Neural cell (in vitro differentiated cells): ENCODE results near the gene LRRC49. TPM values are rescaled to one million over a fixed set of nuclear protein-coding genes. Genes with fewer than 3 reads are reported as not detected.

ENCODE experiments used
- H2AFZ ChIP-seq: fragments of 200-600, 300-800 bp; sonication (generic), shearing (Covaris generic); 2 replicates; pipeline ENCODE4 v1.6.0; 2014; ENCODE audit warnings: low read depth, mild to moderate bottlenecking, antibody characterized with exemption, low read length, moderate library complexity
- H3F3A ChIP-seq: fragments of 200-600 bp; shearing (Covaris generic); 2 replicates; pipeline ENCODE4 v1.6.1; 2016; ENCODE audit warnings: mild to moderate bottlenecking, moderate library complexity, mixed read lengths, antibody characterized with exemption, low read length; ENCODE audit not compliant: insufficient read depth, poor library complexity, severe bottlenecking
- H3K27ac ChIP-seq: fragments of 200-600, 300-800 bp; sonication (generic), shearing (Covaris generic); 2 replicates; pipeline ENCODE4 v1.5.1; 2014; ENCODE audit warnings: mild to moderate bottlenecking, low read length, moderate library complexity
- H3K27me3 ChIP-seq: fragments of 300-800, 200-600 bp; sonication (generic), shearing (Covaris generic); 2 replicates; pipeline ENCODE4 v1.6.0; 2014; ENCODE audit warnings: mild to moderate bottlenecking, low read depth, low read length, moderate library complexity; ENCODE audit not compliant: insufficient read depth
- H3K36me3 ChIP-seq: fragments of 300-800, 200-600 bp; sonication (generic), shearing (Covaris generic); 2 replicates; pipeline ENCODE4 v1.5.1; 2014; ENCODE audit warnings: mild to moderate bottlenecking, antibody characterized with exemption, low read length, moderate library complexity; ENCODE audit not compliant: insufficient read depth
- H3K4me2 ChIP-seq: fragments of 300-800, 200-600 bp; sonication (generic), shearing (Covaris generic); 2 replicates; pipeline ENCODE4 v1.6.0; 2014; ENCODE audit warnings: mild to moderate bottlenecking, low read length
- H3K4me3 ChIP-seq: fragments of 300-800, 200-600 bp; sonication (generic), shearing (Covaris generic); 2 replicates; pipeline ENCODE4 v1.5.1; 2014; ENCODE audit warnings: mild to moderate bottlenecking, low read length, moderate library complexity
- H3K79me2 ChIP-seq: fragments of 200-600 bp; shearing (Covaris generic); replicated peaks from 2 replicates; pipeline ENCODE4 v1.6.0; 2014; ENCODE audit warnings: mild to moderate bottlenecking, low read length, moderate library complexity; ENCODE audit not compliant: insufficient read depth
- H3K9ac ChIP-seq: fragments of 300-800, 200-600 bp; sonication (generic), shearing (Covaris generic); 2 replicates; pipeline ENCODE4 v1.6.1; 2016; ENCODE audit warnings: mild to moderate bottlenecking, low read length, mixed read lengths
- H3K9me2 ChIP-seq: fragments of 200-600 bp; shearing (Covaris generic); 2 replicates; pipeline ENCODE4 v1.6.1; 2016; ENCODE audit warnings: mild to moderate bottlenecking, low read length, mixed read lengths; ENCODE audit not compliant: insufficient read depth
- H3K9me3 ChIP-seq: fragments of 200-600, 300-800 bp; sonication (generic), shearing (Covaris generic); 2 replicates; pipeline ENCODE4 v1.6.1; 2016; ENCODE audit warnings: mild to moderate bottlenecking, mixed run types, low read length, moderate library complexity, mixed read lengths
- H4K20me1 ChIP-seq: fragments of 200-600 bp; shearing (Covaris generic); 2 replicates; pipeline ENCODE4 v1.6.1; 2016; ENCODE audit warnings: mild to moderate bottlenecking, mixed run types; ENCODE audit not compliant: insufficient read depth
- CTCF ChIP-seq: fragments of 450-650 bp; IDR thresholded peaks from 2 replicates; pipeline ENCODE4 v1.5.1; 2014; ENCODE audit warnings: antibody characterized with exemption, mild to moderate bottlenecking, moderate library complexity; ENCODE audit not compliant: poor library complexity, severe bottlenecking
- EP300 ChIP-seq: fragments of 450-650 bp; conservative IDR thresholded peaks from 2 replicates; pipeline ENCODE4 v1.6.1; 2014; ENCODE audit warnings: antibody characterized with exemption, mild to moderate bottlenecking, moderate library complexity; ENCODE audit not compliant: poor library complexity, severe bottlenecking
- EZH2 ChIP-seq: fragments of 200-600, 300-800 bp; shearing (Covaris generic), sonication (generic); IDR thresholded peaks from 2 replicates; pipeline ENCODE4 v1.6.1; 2014; ENCODE audit warnings: antibody characterized with exemption, low read length, borderline replicate concordance, mild to moderate bottlenecking; ENCODE audit not compliant: insufficient read depth, poor library complexity, severe bottlenecking
- MXI1 ChIP-seq: fragments of 450-650 bp; conservative IDR thresholded peaks from 2 replicates; pipeline ENCODE4 v1.6.1; 2014; ENCODE audit warnings: antibody characterized with exemption, mild to moderate bottlenecking; ENCODE audit not compliant: poor library complexity, severe bottlenecking
- POLR2AphosphoS5 ChIP-seq: IDR thresholded peaks from 2 replicates; pipeline ENCODE4 v1.6.1; 2012
- REST ChIP-seq: IDR thresholded peaks from 2 replicates; pipeline ENCODE4 v1.6.1; 2012; ENCODE audit warnings: borderline replicate concordance
- SMC3 ChIP-seq: fragments of 450-650 bp; conservative IDR thresholded peaks from 2 replicates; pipeline ENCODE4 v1.6.1; 2014; ENCODE audit warnings: antibody characterized with exemption, mild to moderate bottlenecking, moderate library complexity; ENCODE audit not compliant: poor library complexity
- TAF1 ChIP-seq: IDR thresholded peaks from 2 replicates; pipeline ENCODE4 v1.6.1; 2012; ENCODE audit warnings: low read depth
- polyA plus RNA-seq: library from polyadenylated mRNA; depleted of rRNA; stranded (reverse); fragments of >200 nt; gene quantifications from 2 replicates; pipeline ENCODE4 v1.2.3, GENCODE V29; 2014

Gene LRRC49
- polyA plus RNA-seq, 1 donor from 2014 or later, result 141 TPM

- no peak overlapping the region for H3K27ac ChIP-seq
- H3K4me3 ChIP-seq, result no peak overlapping the region
- no peak for TF ChIP-seq TAF1
- H3K9me3 ChIP-seq, result no peaks in the 10 kb centered on the region
- no peak overlapping the region for H2AFZ ChIP-seq
- no peaks in the 10 kb centered on the region for H3K79me2 ChIP-seq
- H3F3A ChIP-seq, result no peaks in the 10 kb centered on the region
- H3K36me3 ChIP-seq, result peaks cover 7% of the 10 kb centered on the region
- H4K20me1 ChIP-seq, result no peaks in the 10 kb centered on the region
- no peak overlapping the region for H3K9ac ChIP-seq
- H3K4me2 ChIP-seq, result no peak overlapping the region
- H3K27me3 ChIP-seq, result no peaks in the 10 kb centered on the region
- H3K9me2 ChIP-seq, result no peaks in the 10 kb centered on the region
Observed at GRCh38 chr15:70962084-70962483, 69.5 kb downstream of the LRRC49 start.

- Histone ChIP-seq H3K36me3 (peaks cover 7% of the 10 kb centered on the region), H3K9me3 (no peaks in the 10 kb centered on the region), H3K27ac (no peak overlapping the region), H3K9ac (no peak overlapping the region), H2AFZ (no peak overlapping the region), H3K9me2 (no peaks in the 10 kb centered on the region), H3K4me2 (no peak overlapping the region), H3F3A (no peaks in the 10 kb centered on the region), H3K27me3 (no peaks in the 10 kb centered on the region), H4K20me1 (no peaks in the 10 kb centered on the region), H3K79me2 (no peaks in the 10 kb centered on the region), H3K4me3 (no peak overlapping the region)
- TF ChIP-seq REST (no peak), EZH2 (no peak), POLR2AphosphoS5 (no peak), CTCF (no peak), TAF1 (no peak)
Observed at GRCh38 chr15:70963199-70963598, 70.6 kb downstream of the LRRC49 start.

GRCh38 chr15:70964058-70964457 lies 71.4 kb downstream of the LRRC49 start:
- TF ChIP-seq POLR2AphosphoS5, result no peak
- TF ChIP-seq TAF1, result no peak
- TF ChIP-seq MXI1, result no peak
- no peak for TF ChIP-seq CTCF
- no peak for TF ChIP-seq EZH2
- TF ChIP-seq EP300, result no peak
- TF ChIP-seq SMC3, result no peak
- no peak for TF ChIP-seq REST
- Histone ChIP-seq H3K9ac (no peak overlapping the region), H3K27ac (no peak overlapping the region), H3K79me2 (no peaks in the 10 kb centered on the region), H3K27me3 (no peaks in the 10 kb centered on the region), H3K9me3 (no peaks in the 10 kb centered on the region), H4K20me1 (no peaks in the 10 kb centered on the region), H3K36me3 (peaks cover 7% of the 10 kb centered on the region), H3K4me2 (no peak overlapping the region), H3K9me2 (no peaks in the 10 kb centered on the region), H2AFZ (no peak overlapping the region), H3F3A (no peaks in the 10 kb centered on the region), H3K4me3 (no peak overlapping the region)
